Measurements from ENCODE around the gene ZNF467.

Gene ZNF467

DNA sequence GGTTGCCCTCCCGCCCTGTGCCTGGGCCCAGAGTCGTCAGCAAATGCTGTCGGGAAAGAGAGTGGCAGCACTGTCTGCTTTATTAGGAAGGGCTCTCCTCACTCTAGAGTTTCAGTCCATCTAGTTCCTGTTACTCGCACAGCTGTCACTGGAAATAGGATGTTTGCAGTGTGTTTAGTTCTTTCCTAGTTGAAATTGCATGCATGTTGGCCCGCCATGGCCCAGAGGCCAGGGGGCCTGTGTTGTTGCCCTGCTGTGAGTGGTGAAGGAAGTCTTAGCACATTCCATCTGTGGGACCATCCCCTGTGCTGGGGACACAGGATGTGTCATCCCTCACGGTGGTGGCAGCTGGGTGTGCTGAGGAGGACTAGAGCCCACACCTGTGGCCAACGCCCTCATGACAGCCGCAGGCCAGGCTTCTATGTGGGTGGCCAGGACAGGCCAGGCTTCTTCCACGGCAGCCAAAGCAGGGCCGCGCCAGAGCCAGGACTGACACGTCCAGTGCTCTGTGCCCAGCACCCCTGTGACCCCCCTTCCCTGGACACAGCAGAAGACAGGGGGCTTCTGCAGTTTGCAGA lies 45.4 kb downstream of the ZNF467 start:
- FAIRE-seq: no peak
- DNase-seq (ENCODE audit: insufficient read length, low spot score): no peak
- TF ChIP-seq, protein P1, sequence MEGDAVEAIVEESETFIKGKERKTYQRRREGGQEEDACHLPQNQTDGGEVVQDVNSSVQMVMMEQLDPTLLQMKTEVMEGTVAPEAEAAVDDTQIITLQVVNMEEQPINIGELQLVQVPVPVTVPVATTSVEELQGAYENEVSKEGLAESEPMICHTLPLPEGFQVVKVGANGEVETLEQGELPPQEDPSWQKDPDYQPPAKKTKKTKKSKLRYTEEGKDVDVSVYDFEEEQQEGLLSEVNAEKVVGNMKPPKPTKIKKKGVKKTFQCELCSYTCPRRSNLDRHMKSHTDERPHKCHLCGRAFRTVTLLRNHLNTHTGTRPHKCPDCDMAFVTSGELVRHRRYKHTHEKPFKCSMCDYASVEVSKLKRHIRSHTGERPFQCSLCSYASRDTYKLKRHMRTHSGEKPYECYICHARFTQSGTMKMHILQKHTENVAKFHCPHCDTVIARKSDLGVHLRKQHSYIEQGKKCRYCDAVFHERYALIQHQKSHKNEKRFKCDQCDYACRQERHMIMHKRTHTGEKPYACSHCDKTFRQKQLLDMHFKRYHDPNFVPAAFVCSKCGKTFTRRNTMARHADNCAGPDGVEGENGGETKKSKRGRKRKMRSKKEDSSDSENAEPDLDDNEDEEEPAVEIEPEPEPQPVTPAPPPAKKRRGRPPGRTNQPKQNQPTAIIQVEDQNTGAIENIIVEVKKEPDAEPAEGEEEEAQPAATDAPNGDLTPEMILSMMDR (IDR thresholded peaks at IDR 0.05; ENCODE audit: insufficient read depth, missing control alignments): no peak

DNA sequence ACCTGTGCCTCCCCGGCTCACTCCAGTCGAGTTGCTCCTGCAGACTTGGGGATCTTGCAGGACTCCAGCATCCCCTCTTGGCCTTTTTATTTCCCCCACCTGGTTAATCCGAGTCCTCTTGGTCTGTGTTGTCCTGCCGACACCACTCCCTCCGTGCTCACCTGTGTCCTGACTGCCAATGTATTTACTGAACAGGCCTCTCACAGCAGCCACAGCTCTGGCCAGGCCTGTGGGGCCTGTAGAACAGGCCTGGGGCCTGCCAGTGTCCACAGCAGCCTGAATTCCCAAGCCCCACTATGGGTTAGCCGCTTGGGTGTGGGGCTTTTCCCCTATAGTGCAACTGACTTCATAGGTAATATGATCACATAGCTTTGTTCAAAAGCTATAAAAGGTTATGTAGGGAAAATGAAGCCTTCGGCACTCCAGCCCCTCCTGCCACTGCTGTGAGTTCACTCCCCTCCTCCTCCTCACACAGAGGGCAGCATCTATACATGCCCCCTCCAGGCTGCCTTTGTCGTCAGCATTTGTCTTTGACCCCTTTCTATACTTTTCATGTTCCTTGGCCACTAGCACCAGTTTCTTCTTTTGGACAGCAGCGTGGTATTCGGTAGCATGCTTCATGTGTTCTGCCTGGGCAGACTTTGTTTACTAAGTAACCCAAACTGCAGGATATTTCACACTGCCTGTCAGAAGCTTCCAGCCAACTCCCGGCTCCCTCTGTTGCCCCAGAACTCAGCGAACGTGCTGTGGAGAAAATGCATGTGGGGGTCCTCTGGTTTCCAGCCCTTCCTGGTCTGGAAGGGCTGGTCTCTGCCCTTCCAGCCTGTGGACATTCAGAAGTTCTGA lies 46.1 kb downstream of the ZNF467 start:
- DNase-seq (ENCODE audit: insufficient read length, low spot score): no peak
- no peak for FAIRE-seq
- TF ChIP-seq, protein P1 (IDR thresholded peaks at IDR 0.05; ENCODE audit: insufficient read depth, missing control alignments): no peak

DNA sequence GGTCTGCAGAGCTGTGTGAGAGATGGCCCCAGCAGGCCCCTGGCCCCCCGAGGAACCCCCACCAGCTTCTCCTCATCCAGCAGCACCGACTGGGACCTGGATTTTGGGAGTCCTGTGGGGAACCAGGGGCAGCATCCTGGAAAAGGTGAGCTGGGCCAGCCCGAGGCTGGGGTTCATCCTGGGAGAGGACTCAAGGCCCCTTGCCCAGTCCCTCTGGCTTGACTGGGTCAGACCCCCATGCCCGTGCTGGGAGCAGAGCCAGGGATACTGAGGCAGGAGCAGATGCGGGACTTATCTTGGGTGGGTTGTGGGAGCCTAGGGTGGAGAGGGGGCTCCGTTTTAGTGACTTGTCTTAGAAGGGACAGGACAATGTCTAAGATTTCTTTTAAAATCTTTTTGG lies 47.5 kb downstream of the ZNF467 start:
- no peak for FAIRE-seq
- DNase-seq (ENCODE audit: insufficient read length, low spot score): no peak
- TF ChIP-seq, protein P1 (IDR thresholded peaks at IDR 0.05; ENCODE audit: insufficient read depth, missing control alignments): no peak

DNA sequence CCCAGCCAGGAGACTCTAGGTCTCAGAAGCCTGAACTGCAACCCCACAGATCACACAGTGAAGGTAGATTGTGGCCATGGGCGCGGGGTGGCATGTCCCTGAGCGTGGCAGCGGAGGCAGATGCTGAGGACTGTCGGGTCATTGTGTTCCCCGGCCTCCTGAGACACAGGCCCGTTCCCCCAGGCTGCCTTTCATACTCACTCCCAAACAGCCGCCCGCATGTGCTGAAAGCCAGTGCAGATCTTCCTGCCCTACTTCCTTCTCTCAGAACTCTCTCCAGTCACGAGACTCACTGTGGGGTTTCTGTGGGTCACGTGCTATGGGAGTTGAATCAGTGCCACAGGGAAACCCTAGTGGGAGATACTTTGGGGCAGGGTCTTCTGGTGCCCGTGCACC lies 48.0 kb downstream of the ZNF467 start:
- no peak for DNase-seq (ENCODE audit: insufficient read length, low spot score)
- FAIRE-seq: no peak
- TF ChIP-seq, protein P1 (IDR thresholded peaks at IDR 0.05; ENCODE audit: insufficient read depth, missing control alignments): no peak

DNA sequence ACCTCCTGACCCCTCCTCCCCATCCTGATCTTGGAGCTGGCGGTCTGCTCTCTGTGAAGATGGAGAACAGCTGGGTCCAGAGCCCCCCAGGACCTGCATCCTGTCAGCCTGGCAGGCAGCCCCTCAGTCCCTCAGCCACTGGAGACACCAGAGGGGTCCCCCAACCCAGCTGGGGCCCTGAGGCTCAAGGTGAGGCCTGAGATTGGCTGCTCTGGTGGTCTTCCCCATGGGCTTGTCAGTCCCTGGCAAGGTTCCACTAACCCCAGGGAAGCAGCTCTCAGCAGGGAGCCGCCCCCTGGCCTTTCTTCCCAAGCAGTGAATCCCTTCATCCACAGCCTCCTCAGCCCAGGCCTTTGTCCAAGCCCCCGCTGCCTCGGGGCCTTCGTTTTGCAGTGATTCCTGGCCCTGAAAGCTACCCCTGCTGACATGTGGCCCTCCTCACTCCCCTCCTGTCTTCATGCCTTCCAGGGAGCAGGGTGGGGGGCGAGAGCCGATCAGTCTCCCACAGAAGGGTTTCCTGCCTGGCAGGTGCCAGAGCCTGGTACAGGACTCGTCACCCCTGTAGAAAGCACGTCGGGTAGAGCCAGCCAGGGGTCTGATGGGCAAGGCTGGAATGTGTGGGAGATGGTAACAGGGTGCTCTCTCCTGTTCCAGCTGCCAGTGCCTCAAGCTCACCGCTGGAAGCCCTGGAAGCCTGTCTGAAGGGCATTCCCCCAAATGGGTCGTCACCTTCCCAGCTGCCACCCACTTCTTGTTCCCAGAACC lies 48.5 kb downstream of the ZNF467 start:
- no peak for FAIRE-seq
- no peak for DNase-seq (ENCODE audit: insufficient read length, low spot score)
- TF ChIP-seq, protein P1 (IDR thresholded peaks at IDR 0.05; ENCODE audit: insufficient read depth, missing control alignments): no peak

DNA sequence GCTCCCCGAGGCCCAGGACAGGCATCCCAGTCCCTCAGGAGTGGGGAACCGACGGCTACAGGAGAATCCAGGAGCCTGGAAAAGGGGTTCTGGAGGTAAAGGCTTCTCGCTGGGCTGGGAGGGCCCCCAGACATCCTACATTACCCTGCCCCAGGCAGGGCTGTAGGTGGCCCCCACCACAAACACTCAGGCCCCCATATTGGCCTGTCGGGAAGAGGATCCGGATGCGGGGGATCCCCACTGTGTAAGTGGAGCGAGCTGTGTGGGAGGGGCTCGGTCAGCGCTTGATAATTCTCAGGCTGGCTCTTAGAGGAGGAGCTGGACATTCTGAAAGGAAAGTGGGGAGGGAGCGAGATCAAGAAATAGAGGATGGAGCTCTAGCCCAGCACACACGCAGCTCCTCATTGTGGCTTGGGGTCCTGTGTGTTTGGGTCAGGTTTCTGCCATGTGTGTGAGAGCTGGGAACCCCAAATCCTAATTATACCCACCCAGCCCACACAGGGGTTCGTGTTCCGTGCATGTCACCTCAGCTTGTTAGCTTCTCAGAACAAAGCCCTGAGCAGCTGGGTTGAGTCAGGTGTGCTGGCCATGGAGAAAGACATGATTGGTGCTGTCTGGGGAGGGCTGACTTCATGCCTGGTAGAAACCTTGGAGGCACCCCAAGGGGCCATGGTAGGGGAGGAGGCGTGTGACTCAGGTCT lies 49.4 kb downstream of the ZNF467 start:
- TF ChIP-seq, protein P1 (IDR thresholded peaks at IDR 0.05; ENCODE audit: insufficient read depth, missing control alignments): no peak
- no peak for DNase-seq (ENCODE audit: insufficient read length, low spot score)
- FAIRE-seq: no peak

All from D721Med (cell line).